H1 (cell line): ENCODE data around the gene PLEKHG2. TPM values are rescaled to one million over a fixed set of nuclear protein-coding genes. Genes with fewer than 3 reads are reported as not detected.

Experiments
- CBX8 ChIP-seq: fragments of 300-800, 300-1000 bp; sonication (generic); IDR thresholded peaks from 2 replicates; pipeline ENCODE4 v1.7.1; 2016; ENCODE audit warnings: low read depth, low read length, borderline replicate concordance
- GABPA ChIP-seq: IDR thresholded peaks from 2 replicates; pipeline ENCODE4 v1.6.1; 2011; ENCODE audit warnings: mild to moderate bottlenecking, low read length, moderate library complexity, borderline replicate concordance; ENCODE audit not compliant: insufficient read depth
- TEAD4 ChIP-seq: IDR thresholded peaks from 2 replicates; pipeline ENCODE4 v1.6.1; 2012; ENCODE audit warnings: low read depth, low read length, inconsistent platforms, mixed read lengths
- polyA plus RNA-seq, 7 experiments: library from polyadenylated mRNA; depleted of rRNA in 3 of 7; stranded (reverse) in 5 of 7; unstranded in 2 of 7; fragments of >200 nt in 5 of 7; fragments of 200-250 nt in 2 of 7; gene quantifications; 1 replicate in 5 of 7; 2 replicates in 1 of 7; 4 replicates in 1 of 7; pipeline versions ENCODE4 v1.2.1 to v1.2.3, GENCODE V29; 2011 to 2013; ENCODE audit warnings: missing spikeins in 2 of 7, mixed read lengths in 2 of 7
- total RNA-seq: library from RNA; stranded (reverse); fragmentation: NEBNext Ultra II Directional; extraction: Animal tissue kit (Norgen Biotek cat#: 25700); gene quantifications from 2 replicates; pipeline ENCODE4 v1.2.1, GENCODE V29; 2021

PLEKHG2 gene
- total and polyA plus RNA-seq, 2 of the 8 experiments (the other 6 are each of a cell fraction or from before 2014, with no cell fraction given), result 16.9 to 65.7 TPM

GRCh38 chr19:39401070-39401548 lies 11.4 kb upstream of the PLEKHG2 start (continued):
- TF ChIP-seq GABPA, result no peak
- TF ChIP-seq CBX8, result no peak
- no peak for TF ChIP-seq TEAD4
